ENCODE measurements around the gene SLC22A23.

SLC22A23 gene

DNA sequence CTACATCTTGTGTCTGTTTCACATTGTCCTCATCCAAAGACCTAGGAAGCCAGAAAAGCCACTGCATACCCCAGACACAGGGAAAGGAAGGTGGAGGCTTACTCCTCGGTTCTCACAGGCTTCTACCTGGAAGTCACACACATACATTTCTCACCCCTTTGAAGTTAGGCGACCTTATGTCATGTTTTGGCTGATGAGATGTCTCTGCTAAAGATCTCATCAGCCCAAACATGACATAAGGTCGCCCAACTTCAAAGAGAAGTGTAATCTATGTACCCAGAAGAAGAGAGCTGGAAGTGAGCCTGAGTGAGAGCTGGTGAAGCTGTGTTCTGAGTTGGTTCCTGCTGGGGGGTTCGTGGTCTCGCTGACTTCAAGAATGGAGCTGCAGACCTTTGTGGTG lies 47.5 kb upstream of the SLC22A23 start:
- Histone ChIP-seq H3K27me3 (ENCODE audit: control insufficient read depth, low read length) (peaks cover 7% of the 10 kb centered on the region), H4K20me1 (ENCODE audit: control insufficient read depth, insufficient read depth, low read depth, low read length) (no peaks in the 10 kb centered on the region), H3K4me2 (ENCODE audit: low read length) (no peak overlapping the region), H3K4me1 (ENCODE audit: control insufficient read depth, low read length) (no peaks in the 10 kb centered on the region), H3K4me3 (ENCODE audit: low read length) (no peak overlapping the region), H3K27ac (ENCODE audit: low read depth, low read length) (no peak overlapping the region), H3K79me2 (ENCODE audit: control insufficient read depth, low read length) (no peaks in the 10 kb centered on the region), H3K9me2 (replicated peaks; ENCODE audit: control insufficient read depth, low read length) (no peaks in the 10 kb centered on the region), H3K36me3 (ENCODE audit: control insufficient read depth, low read length) (no peaks in the 10 kb centered on the region), H3F3A (ENCODE audit: control insufficient read depth, insufficient read depth) (no peaks in the 10 kb centered on the region), H3K9me3 (ENCODE audit: control insufficient read depth, insufficient read depth, low read length) (no peaks in the 10 kb centered on the region)
- TF ChIP-seq EZH2phosphoT487 (IDR thresholded peaks at IDR 0.05; ENCODE audit: borderline replicate concordance, low read length) (no peak), CTCF (IDR thresholded peaks at IDR 0.05; ENCODE audit: low read depth, low read length, poor library complexity, severe bottlenecking) (no peak)

DNA sequence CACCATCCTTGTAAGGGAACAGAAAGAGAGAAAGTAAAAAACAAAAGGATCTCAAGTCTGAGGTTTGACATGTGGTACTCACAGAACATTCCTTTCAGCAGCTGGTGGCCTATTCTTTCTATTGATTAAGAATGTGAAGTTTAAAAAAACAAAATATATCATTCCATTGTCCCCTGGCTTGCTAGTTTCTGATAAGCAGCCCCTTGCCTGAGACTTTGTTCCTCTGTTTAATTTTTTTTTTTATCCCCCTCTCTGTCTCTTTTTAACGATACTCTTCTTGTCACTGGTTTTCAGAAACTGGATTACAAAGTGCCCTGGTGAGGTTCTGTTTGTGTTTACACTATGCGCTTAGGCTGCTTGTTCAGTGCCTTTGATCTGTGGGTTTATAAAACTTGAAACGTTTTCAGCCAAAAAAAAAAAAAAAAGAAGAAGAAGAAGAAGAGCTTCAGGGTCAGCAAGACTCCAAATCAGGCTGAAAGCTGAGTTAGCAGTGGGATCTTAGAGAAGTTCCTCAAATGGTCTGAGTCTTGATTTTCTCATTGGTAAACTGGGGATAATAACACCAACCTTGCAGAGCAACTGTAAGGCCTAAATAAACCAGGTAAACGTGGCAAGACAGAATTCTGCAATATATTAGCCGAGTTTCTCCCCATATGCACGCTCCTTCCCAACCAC lies 45.1 kb upstream of the SLC22A23 start:
- H3K4me1 ChIP-seq (ENCODE audit: control insufficient read depth, low read length), result no peaks in the 10 kb centered on the region
- H3K4me2 ChIP-seq (ENCODE audit: low read length), result no peak overlapping the region
- H3K9me2 ChIP-seq (replicated peaks; ENCODE audit: control insufficient read depth, low read length), result no peaks in the 10 kb centered on the region
- no peaks in the 10 kb centered on the region for H3K36me3 ChIP-seq (ENCODE audit: control insufficient read depth, low read length)
- peaks cover 7% of the 10 kb centered on the region for H3K27me3 ChIP-seq (ENCODE audit: control insufficient read depth, low read length)
- no peaks in the 10 kb centered on the region for H3K79me2 ChIP-seq (ENCODE audit: control insufficient read depth, low read length)
- H3K4me3 ChIP-seq (ENCODE audit: low read length), result no peak overlapping the region
- TF ChIP-seq CTCF (IDR thresholded peaks at IDR 0.05; ENCODE audit: low read depth, low read length, poor library complexity, severe bottlenecking) (no peak), EZH2phosphoT487 (IDR thresholded peaks at IDR 0.05; ENCODE audit: borderline replicate concordance, low read length) (no peak)
- H3K9me3 ChIP-seq (ENCODE audit: control insufficient read depth, insufficient read depth, low read length), result no peaks in the 10 kb centered on the region
- H3K27ac ChIP-seq (ENCODE audit: low read depth, low read length), result no peak overlapping the region
- no peaks in the 10 kb centered on the region for H4K20me1 ChIP-seq (ENCODE audit: control insufficient read depth, insufficient read depth, low read depth, low read length)
- H3F3A ChIP-seq (ENCODE audit: control insufficient read depth, insufficient read depth), result no peaks in the 10 kb centered on the region

DNA sequence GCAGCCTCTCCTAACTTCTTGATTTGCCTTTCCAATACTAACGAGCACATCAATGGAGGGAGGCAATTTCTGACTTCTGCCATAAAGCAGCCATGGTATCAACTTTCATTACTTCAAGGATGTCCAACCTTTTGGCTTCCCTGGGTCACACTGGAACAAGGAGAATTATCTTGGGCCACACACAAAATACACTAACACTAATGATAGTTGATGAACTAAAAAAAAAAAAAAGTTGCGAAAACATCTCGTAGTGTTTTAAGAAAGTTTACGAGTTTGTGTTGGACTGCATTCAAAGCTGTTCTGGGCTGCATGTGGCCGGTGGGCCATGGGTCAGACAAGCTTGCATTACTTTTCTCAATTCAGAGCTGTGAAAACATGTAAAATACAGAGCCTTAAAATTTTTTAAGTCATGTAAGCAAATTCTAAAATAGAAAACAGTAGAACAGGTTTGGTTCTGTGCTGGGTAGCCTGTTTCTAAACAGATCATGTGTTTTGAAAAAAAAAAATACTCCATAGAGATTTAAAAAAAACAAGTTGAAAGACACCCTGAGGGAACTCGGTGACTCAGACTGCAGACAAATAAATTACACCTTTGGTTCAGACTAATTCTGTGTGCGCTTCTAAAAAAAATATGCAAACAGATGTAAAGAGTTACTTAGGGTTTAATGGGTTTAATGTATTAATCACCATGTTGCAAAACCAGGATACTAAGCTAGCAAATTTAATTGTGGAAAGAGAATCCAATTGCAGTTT lies 43.6 kb upstream of the SLC22A23 start:
- Histone ChIP-seq H3K9me3 (ENCODE audit: control insufficient read depth, insufficient read depth, low read length) (no peaks in the 10 kb centered on the region), H3K4me3 (ENCODE audit: low read length) (no peak overlapping the region), H3K27ac (ENCODE audit: low read depth, low read length) (no peak overlapping the region), H3K4me1 (ENCODE audit: control insufficient read depth, low read length) (no peaks in the 10 kb centered on the region), H3K27me3 (ENCODE audit: control insufficient read depth, low read length) (peaks cover 3% of the 10 kb centered on the region), H3K9me2 (replicated peaks; ENCODE audit: control insufficient read depth, low read length) (no peaks in the 10 kb centered on the region), H3F3A (ENCODE audit: control insufficient read depth, insufficient read depth) (no peaks in the 10 kb centered on the region), H3K36me3 (ENCODE audit: control insufficient read depth, low read length) (no peaks in the 10 kb centered on the region), H4K20me1 (ENCODE audit: control insufficient read depth, insufficient read depth, low read depth, low read length) (no peaks in the 10 kb centered on the region), H3K79me2 (ENCODE audit: control insufficient read depth, low read length) (no peaks in the 10 kb centered on the region), H3K4me2 (ENCODE audit: low read length) (no peak overlapping the region)
- TF ChIP-seq EZH2phosphoT487 (IDR thresholded peaks at IDR 0.05; ENCODE audit: borderline replicate concordance, low read length), result no peak

GRCh38 chr6:3499603-3500002 lies 42.8 kb upstream of the SLC22A23 start:
- H3K79me2 ChIP-seq (ENCODE audit: control insufficient read depth, low read length), result no peaks in the 10 kb centered on the region
- H3K4me3 ChIP-seq (ENCODE audit: low read length), result no peak overlapping the region

More at GRCh38 chr6:3499603-3500002, 42.8 kb upstream of the SLC22A23 start:
- Histone ChIP-seq H4K20me1 (ENCODE audit: control insufficient read depth, insufficient read depth, low read depth, low read length) (no peaks in the 10 kb centered on the region), H3K9me3 (ENCODE audit: control insufficient read depth, insufficient read depth, low read length) (no peaks in the 10 kb centered on the region), H3K4me2 (ENCODE audit: low read length) (no peak overlapping the region), H3K4me1 (ENCODE audit: control insufficient read depth, low read length) (no peaks in the 10 kb centered on the region), H3K9me2 (replicated peaks; ENCODE audit: control insufficient read depth, low read length) (no peaks in the 10 kb centered on the region), H3K36me3 (ENCODE audit: control insufficient read depth, low read length) (no peaks in the 10 kb centered on the region), H3F3A (ENCODE audit: control insufficient read depth, insufficient read depth) (no peaks in the 10 kb centered on the region), H3K27me3 (ENCODE audit: control insufficient read depth, low read length) (peaks cover 3% of the 10 kb centered on the region), H3K27ac (ENCODE audit: low read depth, low read length) (no peak overlapping the region)
- no peak for TF ChIP-seq CTCF (IDR thresholded peaks at IDR 0.05; ENCODE audit: low read depth, low read length, poor library complexity, severe bottlenecking)
- no peak for TF ChIP-seq EZH2phosphoT487 (IDR thresholded peaks at IDR 0.05; ENCODE audit: borderline replicate concordance, low read length)

Data from DOHH2 (cell line).